ENCODE results near the gene STRIP1. TPM values are rescaled to one million over a fixed set of nuclear protein-coding genes. Genes with fewer than 3 reads are reported as not detected.
A peak's percentile ranks its signal among the peaks of the same experiment; 100 is the strongest.

The STRIP1 gene
- total and polyA plus RNA-seq, 2 of the 8 experiments (the other 6 are each of a cell fraction or from before 2014, with no cell fraction given): 21.3 to 45.6 TPM

GRCh38 chr1:110084227-110085078 lies 50.0 kb downstream of the STRIP1 start:
- Histone ChIP-seq H4K5ac (ENCODE audit: insufficient read length, low read depth, low read length) (no peak overlapping the region), H3K56ac (replicated peaks; ENCODE audit: insufficient read length, low read depth, low read length) (no peak overlapping the region), H3K4me1 (replicated peaks in 1 of 4; ENCODE audit: control insufficient read depth in 3 of 4, insufficient read depth in 4 of 4, low read length in 3 of 4) (peaks cover 0 to 16% (median 9%) of the 10 kb centered on the region in 4 experiments; a peak in 6 of 7 replicates), H3K9me3 (ENCODE audit: insufficient read depth in 2 of 2, low read depth in 1 of 2, low read length in 1 of 2) (no peaks in the 10 kb centered on the region), H2BK120ac (replicated peaks; ENCODE audit: low read depth, low read length) (no peak overlapping the region), H3K23ac (ENCODE audit: insufficient read length) (no peak overlapping the region), H3K4ac (replicated peaks; ENCODE audit: insufficient read length, low read depth, low read length) (no peak overlapping the region), H3K4me3 (ENCODE audit: extremely low read depth in 1 of 4, insufficient read depth in 2 of 4, low read depth in 3 of 4, low read length in 4 of 4) (peak overlapping the region; percentile 21 to 55 (median 34)), H2BK20ac (ENCODE audit: low read length) (no peak overlapping the region), H3K36me3 (ENCODE audit: control insufficient read depth in 2 of 4, insufficient read depth in 4 of 4, low read length in 3 of 4) (peaks cover 0 to 7% (median 0%) of the 10 kb centered on the region in 4 experiments; a peak in 1 of 8 replicates), H3K79me2 (ENCODE audit: control insufficient read depth in 1 of 2, insufficient read depth in 2 of 2, low read length in 2 of 2) (no peaks in the 10 kb centered on the region), H3K27me3 (replicated peaks in 1 of 4; ENCODE audit: control insufficient read depth in 3 of 4, extremely low read depth in 1 of 4, insufficient read depth in 3 of 4, low read length in 3 of 4) (peaks cover 54 to 78% (median 65%) of the 10 kb centered on the region in 4 experiments), H3K27ac (ENCODE audit: low read depth, low read length) (no peak overlapping the region), H2BK5ac (ENCODE audit: low read depth, low read length) (no peak overlapping the region), H2AK5ac (ENCODE audit: low read depth, low read length) (no peak overlapping the region), H2AFZ (ENCODE audit: low read length) (no peak overlapping the region), H2BK15ac (ENCODE audit: low read length) (no peak overlapping the region; the same call in 1 of the 2 replicates), H3K18ac (ENCODE audit: extremely low read depth, low read length) (no peak overlapping the region), H2BK12ac (ENCODE audit: low read depth, low read length) (no peak overlapping the region), H3K23me2 (ENCODE audit: low read depth, low read length) (peaks cover 8% of the 10 kb centered on the region; the same call in 1 of the 2 replicates), H4K91ac (replicated peaks; ENCODE audit: insufficient read length, low read length) (no peak overlapping the region), H3K4me2 (ENCODE audit: insufficient read depth in 1 of 2, low read depth in 2 of 2, low read length in 2 of 2) (peak overlapping the region; percentile 81 to 87), H3K14ac (ENCODE audit: insufficient read length) (no peak overlapping the region), H4K20me1 (replicated peaks in 1 of 2; ENCODE audit: control insufficient read depth in 1 of 2, insufficient read depth in 2 of 2, low read length in 2 of 2) (peaks cover 2 to 7% of the 10 kb centered on the region in 2 experiments), H3K9ac (replicated peaks in 1 of 4; ENCODE audit: extremely low read depth in 1 of 4, low read depth in 3 of 4, low read length in 3 of 4) (no peak overlapping the region; a peak in 1 of 7 replicates), H4K8ac (ENCODE audit: extremely low read depth, insufficient read depth, low read length) (peak overlapping the region; percentile 82; the same call in 1 of the 2 replicates), H3K79me1 (ENCODE audit: low read depth, low read length) (no peaks in the 10 kb centered on the region)
- POLR2A ChIA-PET (ENCODE audit: partially characterized antibody): interaction anchor here (2.5 kb wide), 1 partner anchor 13 kb away, joined by 11 read pairs; the partner anchor contains the start of gene ALX3
- DNase-seq (ENCODE audit: low read depth in 1 of 2, low spot score in 2 of 2) (peak in 1 of 2 experiments; percentile 64), FAIRE-seq (no peak)
- WGBS, 2 experiments (ENCODE audit: extremely low coverage in 1 of 2, insufficient coverage in 1 of 2, insufficient read length in 1 of 2, insufficient replicate concordance in 2 of 2, low coverage in 1 of 2, low lambda C conversion rate in 2 of 2, missing lambda C conversion rate in 1 of 2): 4% methylated on average over 70 of the region's 72 CpGs; no CpG with 5 or more reads in 1 of the 2 experiments
- CTCF ChIA-PET (ENCODE audit: partially characterized antibody): interaction anchor here (24.7 to 52.4 kb wide), 2 partner anchors 23 to 30 kb away, joined by 845 to 1450 read pairs; partner anchors contain the start of genes ALX3, STRIP1 and UBL4B
- peak; percentile 97 for TF ChIP-seq EZH2 (IDR thresholded peaks at IDR 0.05; ENCODE audit: low read depth, low read length, severe bottlenecking)
- TF ChIP-seq BACH1 (IDR thresholded peaks at IDR 0.05; ENCODE audit: low read length): no peak
- TF ChIP-seq SIRT6 (IDR thresholded peaks at IDR 0.05; ENCODE audit: low read length): no peak
- no peak for TF ChIP-seq NRF1 (IDR thresholded peaks at IDR 0.05; ENCODE audit: low read depth, low read length)
- no peak for TF ChIP-seq MAFK (IDR thresholded peaks at IDR 0.05; ENCODE audit: low read depth, low read length)
- TF ChIP-seq CBX8 (IDR thresholded peaks at IDR 0.05; ENCODE audit: borderline replicate concordance, low read depth, low read length): 0 out of 2 replicates have a peak, but pooled peaks have one; percentile 14
- TF ChIP-seq EGR1 (IDR thresholded peaks at IDR 0.05; ENCODE audit: borderline replicate concordance, low read depth, low read length): no peak
- peak; percentile 86 for TF ChIP-seq RNF2 (IDR thresholded peaks at IDR 0.05; ENCODE audit: borderline replicate concordance, low read depth, low read length, missing control alignments, poor library complexity, severe bottlenecking)
- TF ChIP-seq TEAD4 (IDR thresholded peaks at IDR 0.05; ENCODE audit: low read depth, low read length): 0 out of 2 replicates have a peak, but pooled peaks have one; percentile 33
- TF ChIP-seq SUZ12 (IDR thresholded peaks at IDR 0.05; ENCODE audit: low read length): peak; percentile 96
- TF ChIP-seq KDM4A (IDR thresholded peaks at IDR 0.05; ENCODE audit: low read depth, low read length, severe bottlenecking): peak; percentile 67
